NCI-H2196 (cell line): ENCODE results near the gene CRYGB.

Experiments used
- DNase-seq: peaks from one replicate; lab custom pipeline; 2025; ENCODE audit not compliant: unreplicated experiment; lab: John Stamatoyannopoulos, UW

Gene CRYGB, protein sequence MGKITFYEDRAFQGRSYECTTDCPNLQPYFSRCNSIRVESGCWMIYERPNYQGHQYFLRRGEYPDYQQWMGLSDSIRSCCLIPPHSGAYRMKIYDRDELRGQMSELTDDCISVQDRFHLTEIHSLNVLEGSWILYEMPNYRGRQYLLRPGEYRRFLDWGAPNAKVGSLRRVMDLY

GRCh38 chr2:208146006-208146405, at the start of gene CRYGB:
CRYGB (minus strand) TSS chr2:208146158; CDS start chr2:208146120, 38 bp downstream.
- no peak for DNase-seq

DNA sequence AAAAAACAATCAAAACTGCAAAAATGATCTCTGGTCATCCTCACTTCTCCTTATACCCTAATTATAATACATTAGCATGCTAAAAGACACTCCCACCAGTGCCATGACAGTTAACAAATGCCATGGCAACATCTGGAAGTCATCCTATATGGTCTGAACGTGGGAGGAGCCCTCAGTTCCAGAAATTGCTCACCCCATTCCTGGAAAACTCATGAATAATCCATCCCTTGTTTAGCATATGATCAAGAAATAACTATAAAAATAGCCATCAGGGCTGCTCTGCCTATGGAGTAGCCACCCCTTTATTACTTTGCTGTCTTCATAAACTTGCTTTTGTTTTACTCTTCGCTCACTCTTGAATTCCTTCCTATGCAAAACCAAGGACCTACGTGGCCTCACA, 49.6 kb upstream of the CRYGB start:
- no peak for DNase-seq

DNA sequence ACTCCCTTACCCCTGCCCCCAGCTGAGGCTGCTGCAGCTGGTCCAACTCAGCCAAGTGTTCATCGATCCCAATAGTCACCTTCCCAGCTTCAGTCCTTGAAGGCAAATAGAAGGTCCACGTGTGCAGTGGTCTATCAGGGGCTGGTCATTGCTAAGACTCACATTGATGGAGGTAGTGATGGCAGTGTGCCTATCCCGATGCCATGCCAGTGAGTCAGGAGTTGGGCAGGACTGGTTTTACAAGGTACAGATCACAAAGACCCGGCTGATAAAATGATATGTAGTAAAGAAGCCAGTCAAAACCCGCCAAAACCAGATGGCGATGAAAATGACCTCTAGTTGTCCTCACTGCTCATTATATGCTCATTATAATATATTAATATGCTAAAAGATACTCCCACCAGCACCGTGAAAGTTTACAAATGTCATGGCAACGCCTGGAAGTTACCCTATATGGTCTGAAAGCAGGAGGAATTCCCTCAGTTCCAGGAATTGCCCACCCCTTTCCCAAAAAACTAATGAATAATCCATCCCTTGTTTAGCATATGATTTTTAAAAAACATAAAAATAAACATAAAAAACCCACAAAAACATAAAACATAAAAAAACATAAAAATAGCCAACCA, 46.8 kb upstream of the CRYGB start:
- no peak for DNase-seq

DNA sequence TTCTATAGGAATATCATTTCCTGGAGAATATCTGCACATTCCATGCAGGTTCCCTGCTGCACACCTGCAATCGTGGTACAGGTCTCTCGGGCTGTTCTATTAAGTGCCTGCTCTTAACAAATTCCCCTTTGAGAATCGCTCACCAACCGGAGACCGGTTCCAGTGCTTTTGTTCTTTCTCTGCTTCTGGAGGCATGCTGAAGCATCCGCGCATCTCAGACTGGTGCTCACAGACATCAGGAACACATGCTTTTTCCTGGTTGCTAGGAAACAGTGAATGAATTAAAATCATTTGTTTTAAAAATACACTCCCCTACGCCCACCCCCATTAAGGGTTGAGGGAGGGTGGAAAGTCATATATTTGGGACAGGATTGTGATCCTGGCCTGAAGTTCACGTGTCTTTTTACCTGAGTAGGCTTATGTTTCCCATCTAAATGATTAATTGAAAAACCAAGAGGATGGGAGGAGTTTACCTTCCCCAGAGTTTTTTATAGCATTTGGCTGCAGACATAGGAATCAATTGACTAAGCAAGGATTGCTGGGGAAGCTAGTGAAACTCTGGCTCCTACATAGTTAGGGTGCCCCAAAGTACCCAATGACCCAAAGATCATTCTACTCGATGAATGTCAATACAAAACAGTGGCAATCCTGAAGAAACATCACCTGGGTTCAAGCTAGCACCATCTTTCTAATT, 44.0 kb upstream of the CRYGB start, which contains the start of gene C2orf80:
TSS of gene C2orf80 (minus strand) at position 221 of the 694 bp plus-strand sequence. CDS start 3,044 bp downstream, outside the sequence.
- no peak for DNase-seq

GRCh38 chr2:208189069-208189809, 43.3 kb upstream of the CRYGB start:
- no peak for DNase-seq

GRCh38 chr2:208186893-208187292, 40.9 kb upstream of the CRYGB start:
- DNase-seq = no peak

- DNase-seq = no peak
These were observed 40.5 kb upstream of the CRYGB start for GRCh38 chr2:208186465-208186864.

GRCh38 chr2:208183972-208184705, 38.2 kb upstream of the CRYGB start:
- DNase-seq = no peak

GRCh38 chr2:208183526-208183925, 37.6 kb upstream of the CRYGB start:
- no peak for DNase-seq

GRCh38 chr2:208182835-208183234, 36.9 kb upstream of the CRYGB start:
- no peak for DNase-seq

DNA sequence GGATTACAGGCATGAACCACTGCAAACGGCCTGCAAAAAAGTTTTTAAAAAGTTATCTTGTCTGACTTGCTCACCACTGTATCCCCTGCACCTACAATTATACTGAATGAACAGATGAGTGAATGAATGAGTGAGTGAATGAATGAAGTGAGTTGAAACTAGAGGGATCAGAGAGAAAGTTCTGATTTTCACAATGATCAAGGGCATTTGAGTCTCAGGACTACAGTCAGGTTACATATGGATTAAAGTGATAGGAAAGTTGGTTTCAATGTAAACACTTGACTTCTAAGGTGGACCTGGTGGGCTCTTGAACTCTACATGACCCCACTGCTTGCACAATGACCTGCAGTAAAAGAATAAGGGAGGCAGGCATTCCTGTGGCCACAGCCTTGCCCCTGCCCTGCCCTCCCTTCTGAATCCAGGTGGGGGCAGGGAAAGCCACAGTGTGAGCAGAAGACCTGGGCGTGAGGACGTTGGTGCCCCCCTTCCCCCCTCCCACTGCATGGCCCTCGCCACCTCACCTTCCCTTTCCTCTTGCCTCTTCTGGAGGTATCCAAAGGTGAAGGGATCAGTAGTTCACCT, 33.2 kb upstream of the CRYGB start:
- no peak for DNase-seq

GRCh38 chr2:208175840-208176153, 29.8 kb upstream of the CRYGB start:
- no peak for DNase-seq

- peak; percentile 86 for DNase-seq
These were observed 29.3 kb upstream of the CRYGB start for GRCh38 chr2:208175069-208175839.

DNA sequence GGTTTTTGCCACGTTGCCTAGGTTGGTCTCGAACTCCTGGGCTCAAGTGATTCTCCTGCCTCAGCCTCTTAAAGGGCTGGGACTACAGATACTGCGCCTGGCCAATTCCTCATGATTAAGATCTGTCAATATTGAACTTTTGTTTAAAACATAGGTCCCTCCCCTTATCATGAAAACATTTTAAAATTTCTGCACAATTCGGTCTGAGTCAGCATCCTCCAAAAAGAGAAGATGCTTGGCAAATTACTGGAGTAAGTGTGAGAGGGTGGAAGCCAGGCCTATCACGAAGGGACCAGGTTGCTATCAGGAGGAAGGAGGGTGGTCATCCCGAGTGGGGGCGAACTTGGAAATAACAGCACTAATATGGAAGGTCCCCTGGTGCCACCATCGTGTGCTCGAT, 28.2 kb upstream of the CRYGB start:
- no peak for DNase-seq

DNA sequence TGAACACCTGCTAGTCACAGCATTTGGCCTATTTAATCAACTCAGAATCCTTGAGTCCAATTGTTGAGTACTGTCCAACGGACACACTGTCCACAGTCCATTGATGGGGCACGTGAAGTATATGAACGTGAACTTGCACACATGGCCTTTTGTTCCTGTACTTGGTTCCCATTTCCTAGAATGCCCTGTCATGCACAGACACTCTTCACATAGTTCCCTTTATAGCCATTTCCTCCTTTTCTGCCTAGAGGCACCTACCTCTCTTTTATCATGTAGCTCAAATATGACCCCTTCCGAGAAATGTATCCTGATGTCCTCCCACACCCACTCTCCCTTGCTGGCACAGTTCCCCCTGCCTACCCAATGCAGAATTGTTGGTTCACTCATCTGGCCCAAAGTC, 26.2 kb upstream of the CRYGB start:
- DNase-seq = no peak

DNA sequence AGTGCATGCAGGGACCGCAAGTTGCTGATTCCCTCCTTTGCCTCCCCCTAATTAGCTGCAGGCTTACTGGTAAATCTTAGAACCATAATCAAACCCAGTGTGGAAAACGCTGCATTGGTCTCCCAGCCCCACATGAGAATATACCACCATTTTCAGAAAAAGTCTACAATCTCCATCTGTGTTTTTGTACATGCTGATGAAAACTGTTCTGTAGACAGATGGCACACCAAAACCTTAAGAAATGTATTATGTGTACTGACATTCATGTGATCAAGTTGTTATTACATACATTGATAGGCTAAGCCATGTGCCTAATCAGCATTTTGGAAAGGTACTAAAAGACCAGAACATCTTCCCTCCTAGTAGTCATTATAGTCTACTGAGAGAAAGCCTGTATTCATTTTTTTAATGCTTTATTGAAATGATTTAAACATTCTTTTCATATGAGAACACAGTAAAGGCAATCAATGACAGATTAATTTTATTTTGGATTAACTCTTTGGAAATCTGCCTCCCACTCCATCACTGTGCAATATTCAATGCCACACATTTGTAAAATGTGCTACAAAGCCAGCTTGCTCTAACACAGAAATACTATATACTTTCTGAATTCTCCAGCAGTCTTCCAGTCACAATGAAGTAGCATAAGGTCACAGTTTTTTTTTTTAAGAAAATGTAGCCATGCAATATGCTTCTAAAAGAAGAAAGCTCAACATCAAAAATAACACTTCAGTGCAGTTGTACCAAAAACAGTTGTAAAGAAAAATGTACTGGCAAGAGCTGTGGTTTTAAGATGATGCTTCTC, 19.2 kb upstream of the CRYGB start:
- DNase-seq = no peak

DNA sequence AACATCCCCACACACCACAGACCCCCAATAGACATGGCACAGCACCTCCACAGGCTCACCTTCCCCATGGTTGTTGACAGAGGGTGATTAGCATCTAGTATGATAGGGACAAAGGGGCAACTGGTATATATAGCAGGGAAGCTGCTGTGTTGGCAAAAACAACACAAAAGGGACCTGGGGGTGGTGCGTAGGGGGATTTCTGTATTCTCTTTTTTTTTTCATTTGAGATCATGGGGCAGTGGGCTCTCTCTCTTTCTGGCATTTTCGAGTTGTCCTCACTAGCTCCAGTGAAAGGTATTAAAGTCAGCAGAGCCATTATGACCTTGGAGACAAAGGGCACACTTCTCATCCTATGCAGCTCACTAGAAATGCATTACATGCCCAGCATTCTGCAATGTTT, 17.5 kb upstream of the CRYGB start, which contains the start of gene CRYGA:
TSS of gene CRYGA (minus strand) at position 101 of the 400 bp plus-strand sequence. CDS start at position 68, 33 bp downstream.
- no peak for DNase-seq

- DNase-seq = no peak
These were observed 10.5 kb upstream of the CRYGB start for GRCh38 chr2:208156439-208156838.

DNA sequence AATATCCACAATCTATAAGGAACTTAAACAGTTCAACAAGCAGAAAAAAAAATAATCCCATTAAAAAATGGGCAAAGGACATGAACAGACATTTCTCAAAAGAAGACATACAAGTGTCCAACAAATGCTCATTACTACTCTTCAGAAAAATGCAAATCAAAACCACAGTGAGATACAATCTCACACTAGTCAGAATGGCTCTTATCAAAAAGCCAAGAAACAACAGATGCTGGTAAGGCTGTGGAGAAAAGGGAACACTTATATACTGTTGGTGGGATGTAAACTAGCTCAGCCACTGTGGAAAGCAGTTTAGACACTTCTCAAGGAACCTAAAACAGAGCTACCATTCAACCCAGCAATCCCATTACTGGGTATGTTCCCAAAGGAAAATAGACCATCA, 7.2 kb upstream of the CRYGB start:
- DNase-seq = no peak
